ENCODE measurements around the gene GARRE1. TPM values are rescaled to one million over a fixed set of nuclear protein-coding genes. Genes with fewer than 3 reads are reported as not detected.

GARRE1 gene
- total RNA-seq, 1 donor from 2014 or later: 20.9 TPM

DNA sequence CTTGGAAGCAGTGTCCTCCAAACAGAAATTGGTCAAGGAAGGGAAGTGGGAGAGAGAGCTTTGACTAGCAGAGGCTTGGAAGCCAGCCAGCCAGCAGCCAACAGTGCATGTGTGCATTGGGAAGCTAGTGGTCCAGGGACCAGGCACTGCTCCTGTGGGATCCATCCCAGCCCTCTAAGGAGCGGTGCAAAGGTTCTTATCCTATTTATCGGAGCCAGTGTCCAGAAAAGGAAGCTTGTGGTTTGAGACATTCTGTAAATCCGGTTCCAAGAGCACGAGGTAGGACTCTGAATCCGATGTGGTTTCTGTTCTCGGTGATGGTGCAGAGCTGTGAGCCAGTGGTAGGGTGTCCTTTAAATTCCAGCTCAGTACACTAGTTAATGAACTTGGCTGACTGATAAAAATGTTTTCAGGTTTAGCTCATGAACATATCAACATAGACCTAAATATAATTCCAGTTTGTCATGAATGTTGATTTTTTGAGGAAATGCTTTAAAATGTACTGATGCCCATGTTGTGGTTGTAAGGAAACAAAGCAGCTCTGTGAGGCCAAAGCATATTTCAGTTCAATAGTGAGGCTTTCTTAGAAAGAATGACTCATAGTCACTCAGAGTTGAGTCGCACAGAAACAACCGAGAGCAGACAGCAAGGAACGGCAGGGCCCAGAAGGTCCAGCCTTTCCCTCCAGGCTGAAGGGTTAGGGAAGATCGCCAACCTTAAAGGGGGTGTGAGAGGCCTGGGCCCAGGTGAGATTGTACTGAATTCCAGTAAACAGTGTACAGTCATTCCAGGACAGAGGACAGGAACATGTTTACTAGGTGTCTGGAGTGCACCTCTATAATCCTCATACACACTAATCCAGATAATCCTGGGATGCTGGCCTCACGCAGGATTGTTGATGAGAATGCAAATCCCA lies 21.5 kb upstream of the GARRE1 start:
- H3K4me1 ChIP-seq: peaks cover 25% of the 10 kb centered on the region
- TF ChIP-seq, protein P1, sequence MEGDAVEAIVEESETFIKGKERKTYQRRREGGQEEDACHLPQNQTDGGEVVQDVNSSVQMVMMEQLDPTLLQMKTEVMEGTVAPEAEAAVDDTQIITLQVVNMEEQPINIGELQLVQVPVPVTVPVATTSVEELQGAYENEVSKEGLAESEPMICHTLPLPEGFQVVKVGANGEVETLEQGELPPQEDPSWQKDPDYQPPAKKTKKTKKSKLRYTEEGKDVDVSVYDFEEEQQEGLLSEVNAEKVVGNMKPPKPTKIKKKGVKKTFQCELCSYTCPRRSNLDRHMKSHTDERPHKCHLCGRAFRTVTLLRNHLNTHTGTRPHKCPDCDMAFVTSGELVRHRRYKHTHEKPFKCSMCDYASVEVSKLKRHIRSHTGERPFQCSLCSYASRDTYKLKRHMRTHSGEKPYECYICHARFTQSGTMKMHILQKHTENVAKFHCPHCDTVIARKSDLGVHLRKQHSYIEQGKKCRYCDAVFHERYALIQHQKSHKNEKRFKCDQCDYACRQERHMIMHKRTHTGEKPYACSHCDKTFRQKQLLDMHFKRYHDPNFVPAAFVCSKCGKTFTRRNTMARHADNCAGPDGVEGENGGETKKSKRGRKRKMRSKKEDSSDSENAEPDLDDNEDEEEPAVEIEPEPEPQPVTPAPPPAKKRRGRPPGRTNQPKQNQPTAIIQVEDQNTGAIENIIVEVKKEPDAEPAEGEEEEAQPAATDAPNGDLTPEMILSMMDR (IDR thresholded peaks at IDR 0.05; ENCODE audit: borderline replicate concordance): no peak
- no peaks in the 10 kb centered on the region for H3K9me3 ChIP-seq (replicated peaks)
- H3K27ac ChIP-seq (replicated peaks): peak overlapping the region; percentile 53
- peak; percentile 53 for DNase-seq
- intact Hi-C loops (cut with micrococcal nuclease): no loop called here
- peaks cover 30% of the 10 kb centered on the region for H3K36me3 ChIP-seq
- H3K27me3 ChIP-seq (ENCODE audit: low read depth): no peaks in the 10 kb centered on the region
- H3K4me3 ChIP-seq: no peak overlapping the region

DNA sequence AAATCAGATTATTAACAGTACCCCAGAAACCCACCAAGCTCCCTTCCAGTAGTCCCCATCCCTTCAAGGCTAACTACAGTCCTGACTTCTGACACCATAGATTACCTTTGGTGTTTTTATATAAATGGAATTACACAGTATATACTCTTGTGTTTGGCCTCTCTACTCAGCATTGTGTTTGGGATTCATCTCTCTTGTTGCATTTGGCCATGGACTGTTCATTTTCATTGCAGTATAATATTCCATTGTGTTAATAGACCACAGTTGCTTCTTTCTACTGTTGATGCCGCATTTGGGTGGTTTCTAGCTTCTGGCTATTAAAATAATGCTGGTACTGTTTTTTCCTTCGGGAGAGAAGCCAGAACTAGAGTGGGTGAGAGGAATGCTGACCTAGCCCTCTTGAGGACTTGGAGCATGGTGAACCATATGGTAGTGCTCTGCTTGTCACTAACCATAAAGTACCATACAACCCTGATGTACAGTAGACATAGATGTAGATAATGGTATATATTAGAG lies 18.9 kb upstream of the GARRE1 start:
- intact Hi-C loops (cut with micrococcal nuclease): no loop called here
- TF ChIP-seq, protein P1 (IDR thresholded peaks at IDR 0.05; ENCODE audit: borderline replicate concordance): no peak
- no peak for DNase-seq
- Histone ChIP-seq H3K27ac (replicated peaks) (no peak overlapping the region), H3K4me1 (peaks cover 16% of the 10 kb centered on the region), H3K4me3 (no peak overlapping the region), H3K36me3 (peaks cover 6% of the 10 kb centered on the region), H3K9me3 (replicated peaks) (no peaks in the 10 kb centered on the region), H3K27me3 (ENCODE audit: low read depth) (no peaks in the 10 kb centered on the region)

DNA sequence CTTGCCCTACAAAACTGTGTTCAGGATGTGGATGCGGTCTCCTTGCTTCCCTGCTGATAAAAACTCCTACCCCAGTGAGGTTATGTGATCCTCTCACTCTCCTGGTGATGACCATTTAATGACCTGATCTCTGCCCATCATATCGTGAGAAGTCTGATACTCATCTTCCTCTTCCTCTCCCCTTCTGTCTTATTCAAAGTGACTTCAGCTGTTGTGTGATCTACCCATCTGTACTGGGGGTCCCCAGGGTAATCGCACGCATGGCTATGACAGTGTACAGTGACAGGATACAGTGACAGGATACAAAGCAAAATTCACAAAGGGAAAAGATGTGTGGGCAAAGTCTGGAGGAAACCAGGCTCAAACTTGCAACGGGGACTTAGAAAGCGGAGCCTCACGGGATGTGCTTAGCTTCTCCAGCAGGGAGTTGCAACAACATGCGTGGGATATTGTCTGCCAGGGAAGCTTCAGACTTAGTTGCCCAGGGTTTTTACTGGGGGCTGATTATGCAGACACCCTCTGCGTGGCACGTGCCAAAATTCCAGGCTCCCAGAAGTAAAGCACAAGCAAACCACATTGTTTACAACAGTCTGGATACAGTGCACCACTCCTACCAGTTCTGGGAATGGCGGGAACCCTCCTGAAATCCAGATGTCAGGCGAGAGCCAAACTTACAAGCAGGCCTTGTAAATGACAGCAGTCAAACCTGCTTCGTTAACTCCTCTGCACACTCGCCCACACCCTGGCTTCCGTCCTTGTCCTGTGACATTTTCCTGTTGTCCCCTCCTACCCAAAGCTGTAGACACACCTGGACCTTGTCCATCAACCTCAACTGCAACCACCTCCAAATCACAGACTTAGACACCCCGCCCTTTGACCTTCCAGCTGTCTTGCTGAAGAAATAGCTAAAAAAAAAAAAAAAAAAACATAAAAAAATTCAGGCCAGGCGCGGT lies 18.0 kb upstream of the GARRE1 start:
- H3K4me3 ChIP-seq: no peak overlapping the region
- H3K27me3 ChIP-seq (ENCODE audit: low read depth): no peaks in the 10 kb centered on the region
- H3K27ac ChIP-seq (replicated peaks): no peak overlapping the region
- no peaks in the 10 kb centered on the region for H3K36me3 ChIP-seq
- intact Hi-C loops (cut with micrococcal nuclease): no loop called here
- H3K9me3 ChIP-seq (replicated peaks): no peaks in the 10 kb centered on the region
- peaks cover 16% of the 10 kb centered on the region for H3K4me1 ChIP-seq
- DNase-seq: no peak
- TF ChIP-seq, protein P1 (IDR thresholded peaks at IDR 0.05; ENCODE audit: borderline replicate concordance): no peak

DNA sequence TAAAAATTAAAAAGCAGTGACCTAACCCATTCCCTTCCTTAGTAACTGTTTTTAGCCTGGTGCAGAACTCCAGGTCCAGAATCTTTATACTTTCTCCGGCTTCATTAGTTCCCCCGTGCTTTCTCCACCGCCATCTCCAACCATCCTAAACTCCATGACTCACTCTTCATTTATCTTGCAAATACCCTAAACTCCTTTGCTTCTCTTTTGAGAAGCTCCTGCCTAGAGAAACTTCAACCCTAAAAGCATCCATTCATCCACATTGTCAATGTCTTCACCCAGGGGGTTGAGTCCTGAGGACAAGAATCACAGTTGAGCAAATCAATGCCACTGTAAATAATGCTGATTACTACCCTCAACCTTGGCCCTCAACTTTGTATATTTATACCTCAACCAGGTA lies 17.1 kb upstream of the GARRE1 start:
- intact Hi-C loops (cut with micrococcal nuclease): no loop called here
- H3K27ac ChIP-seq (replicated peaks): no peak overlapping the region
- no peak overlapping the region for H3K4me3 ChIP-seq
- no peaks in the 10 kb centered on the region for H3K27me3 ChIP-seq (ENCODE audit: low read depth)
- peaks cover 13% of the 10 kb centered on the region for H3K4me1 ChIP-seq
- TF ChIP-seq, protein P1 (IDR thresholded peaks at IDR 0.05; ENCODE audit: borderline replicate concordance): no peak
- no peak for DNase-seq
- H3K9me3 ChIP-seq (replicated peaks): no peaks in the 10 kb centered on the region
- H3K36me3 ChIP-seq: no peaks in the 10 kb centered on the region

DNA sequence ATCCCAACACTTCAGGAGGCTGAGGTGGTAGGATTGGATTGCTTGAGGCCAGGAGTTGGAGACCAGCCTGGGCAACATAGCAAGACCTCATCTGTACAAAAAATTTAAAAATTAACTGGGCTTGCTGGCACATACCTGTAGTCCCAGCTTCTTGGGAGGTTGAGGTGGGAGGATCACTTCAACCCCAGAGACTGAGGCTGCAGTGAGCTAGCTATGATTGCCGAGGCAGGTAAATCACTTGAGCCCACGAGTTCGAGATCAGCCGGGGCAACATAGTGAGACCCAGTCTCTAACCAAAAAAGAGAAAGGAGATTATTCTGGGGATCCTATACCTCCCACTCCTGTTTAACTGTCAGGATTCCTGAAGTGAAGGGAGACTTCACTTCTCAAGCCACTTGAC lies 16.4 kb upstream of the GARRE1 start:
- Histone ChIP-seq H3K9me3 (replicated peaks) (no peaks in the 10 kb centered on the region), H3K27ac (replicated peaks) (no peak overlapping the region), H3K36me3 (no peaks in the 10 kb centered on the region), H3K4me1 (peaks cover 6% of the 10 kb centered on the region), H3K27me3 (ENCODE audit: low read depth) (no peaks in the 10 kb centered on the region), H3K4me3 (no peak overlapping the region)
- intact Hi-C loops (cut with micrococcal nuclease): no loop called here
- TF ChIP-seq, protein P1 (IDR thresholded peaks at IDR 0.05; ENCODE audit: borderline replicate concordance): no peak
- DNase-seq: no peak

All from left ventricle myocardium inferior (tissue), 1 donor.